ENCODE measurements around the gene SLC11A2. TPM values are rescaled to one million over a fixed set of nuclear protein-coding genes. Genes with fewer than 3 reads are reported as not detected.

Gene SLC11A2
- total and polyA plus RNA-seq, 2 experiments from 2014 or later = 44.3 to 63.8 TPM

- no peaks in the 10 kb centered on the region for H3K36me3 ChIP-seq (replicated peaks; ENCODE audit: insufficient read depth, low read depth)
- TF ChIP-seq EZH2 (IDR thresholded peaks at IDR 0.05; ENCODE audit: borderline replicate concordance) = no peak
- TF ChIP-seq, protein P1, sequence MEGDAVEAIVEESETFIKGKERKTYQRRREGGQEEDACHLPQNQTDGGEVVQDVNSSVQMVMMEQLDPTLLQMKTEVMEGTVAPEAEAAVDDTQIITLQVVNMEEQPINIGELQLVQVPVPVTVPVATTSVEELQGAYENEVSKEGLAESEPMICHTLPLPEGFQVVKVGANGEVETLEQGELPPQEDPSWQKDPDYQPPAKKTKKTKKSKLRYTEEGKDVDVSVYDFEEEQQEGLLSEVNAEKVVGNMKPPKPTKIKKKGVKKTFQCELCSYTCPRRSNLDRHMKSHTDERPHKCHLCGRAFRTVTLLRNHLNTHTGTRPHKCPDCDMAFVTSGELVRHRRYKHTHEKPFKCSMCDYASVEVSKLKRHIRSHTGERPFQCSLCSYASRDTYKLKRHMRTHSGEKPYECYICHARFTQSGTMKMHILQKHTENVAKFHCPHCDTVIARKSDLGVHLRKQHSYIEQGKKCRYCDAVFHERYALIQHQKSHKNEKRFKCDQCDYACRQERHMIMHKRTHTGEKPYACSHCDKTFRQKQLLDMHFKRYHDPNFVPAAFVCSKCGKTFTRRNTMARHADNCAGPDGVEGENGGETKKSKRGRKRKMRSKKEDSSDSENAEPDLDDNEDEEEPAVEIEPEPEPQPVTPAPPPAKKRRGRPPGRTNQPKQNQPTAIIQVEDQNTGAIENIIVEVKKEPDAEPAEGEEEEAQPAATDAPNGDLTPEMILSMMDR (IDR thresholded peaks at IDR 0.05; ENCODE audit: poor library complexity) = peak; percentile 49
- peak overlapping the region; percentile 57 for H3K27ac ChIP-seq
- H3K9me2 ChIP-seq (replicated peaks; ENCODE audit: insufficient read depth) = no peaks in the 10 kb centered on the region
- no peaks in the 10 kb centered on the region for H4K20me1 ChIP-seq (ENCODE audit: insufficient read depth, poor library complexity, severe bottlenecking)
- WGBS (ENCODE audit: low lambda C conversion rate, missing lambda C conversion rate) = 18% methylated on average over 9 of the region's 9 CpGs
- peaks cover 18% of the 10 kb centered on the region for H3K79me2 ChIP-seq
- no peaks in the 10 kb centered on the region for H3K27me3 ChIP-seq
- H3K4me1 ChIP-seq (ENCODE audit: insufficient read depth) = peaks cover 31% of the 10 kb centered on the region
- DNase-seq (ENCODE audit: low spot score) = peak; percentile 75
- no peaks in the 10 kb centered on the region for H3K9me3 ChIP-seq (ENCODE audit: low read depth)
- no peak overlapping the region for H3K4me3 ChIP-seq
- peak overlapping the region; percentile 64 for H3K4me2 ChIP-seq
- peak overlapping the region; percentile 29 for H2AFZ ChIP-seq
Measured at GRCh38 chr12:51028126-51028812, 2.1 kb upstream of the SLC11A2 start.

DNA sequence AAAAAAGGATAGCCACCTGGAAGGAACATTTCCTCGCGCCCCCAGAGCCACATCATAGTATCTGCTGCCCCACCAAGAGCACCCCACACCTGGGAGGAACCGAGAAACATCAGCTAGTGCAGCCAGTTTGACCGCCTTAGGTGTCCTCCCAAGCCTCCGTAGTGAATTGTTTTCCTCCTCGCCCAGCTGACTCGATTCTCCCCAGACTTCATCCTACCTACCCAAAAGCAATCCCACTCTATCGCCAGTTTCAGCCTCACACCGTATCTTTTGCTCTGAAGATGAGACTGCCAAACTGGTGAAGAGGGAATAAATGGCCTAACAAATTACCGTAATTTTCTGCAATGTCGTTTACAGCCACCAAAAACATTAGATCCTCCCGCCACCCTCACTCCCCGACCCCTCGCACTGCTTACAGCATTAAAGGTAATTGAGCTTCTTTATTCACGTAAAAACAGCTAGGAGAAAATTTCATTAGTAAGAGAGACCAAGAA, 1.2 kb upstream of the SLC11A2 start:
- H3K4me2 ChIP-seq = peak overlapping the region; percentile 64

GRCh38 chr12:51025338-51025835, 797 bp downstream of the SLC11A2 start:
- no peaks in the 10 kb centered on the region for H3K36me3 ChIP-seq (replicated peaks; ENCODE audit: insufficient read depth, low read depth)
- H3K4me2 ChIP-seq = peak overlapping the region; percentile 88
- H3K27me3 ChIP-seq = no peaks in the 10 kb centered on the region
- peak overlapping the region; percentile 67 for H2AFZ ChIP-seq
- DNase-seq (ENCODE audit: low spot score) = no peak
- peak overlapping the region; percentile 99 for H3K27ac ChIP-seq
- peaks cover 45% of the 10 kb centered on the region for H3K4me1 ChIP-seq (ENCODE audit: insufficient read depth)
- H4K20me1 ChIP-seq (ENCODE audit: insufficient read depth, poor library complexity, severe bottlenecking) = no peaks in the 10 kb centered on the region
- WGBS (ENCODE audit: low lambda C conversion rate, missing lambda C conversion rate) = 4% methylated on average over 9 of the region's 9 CpGs
- no peaks in the 10 kb centered on the region for H3K9me3 ChIP-seq (ENCODE audit: low read depth)
- H3K9me2 ChIP-seq (replicated peaks; ENCODE audit: insufficient read depth) = no peaks in the 10 kb centered on the region
- TF ChIP-seq, protein P1 (IDR thresholded peaks at IDR 0.05; ENCODE audit: poor library complexity) = no peak
- no peak for TF ChIP-seq EZH2 (IDR thresholded peaks at IDR 0.05; ENCODE audit: borderline replicate concordance)
- no peak for TF ChIP-seq EZH2phosphoT487 (IDR thresholded peaks at IDR 0.05; ENCODE audit: low read depth, severe bottlenecking, unreplicated experiment)
- H3K79me2 ChIP-seq = peaks cover 47% of the 10 kb centered on the region
- H3K4me3 ChIP-seq = peak overlapping the region; percentile 76

More for the DNA sequence above, 1.2 kb upstream of the SLC11A2 start:
- no peak overlapping the region for H3K4me3 ChIP-seq
- TF ChIP-seq, protein P1 (IDR thresholded peaks at IDR 0.05; ENCODE audit: poor library complexity) = no peak
- TF ChIP-seq EZH2phosphoT487 (IDR thresholded peaks at IDR 0.05; ENCODE audit: low read depth, severe bottlenecking, unreplicated experiment) = no peak
- no peak for TF ChIP-seq EZH2 (IDR thresholded peaks at IDR 0.05; ENCODE audit: borderline replicate concordance)
- 89% methylated on average over 15 of the region's 15 CpGs for WGBS (ENCODE audit: low lambda C conversion rate, missing lambda C conversion rate)
- H3K4me1 ChIP-seq (ENCODE audit: insufficient read depth) = peaks cover 37% of the 10 kb centered on the region
- no peaks in the 10 kb centered on the region for H3K9me3 ChIP-seq (ENCODE audit: low read depth)
- H4K20me1 ChIP-seq (ENCODE audit: insufficient read depth, poor library complexity, severe bottlenecking) = no peaks in the 10 kb centered on the region
- DNase-seq (ENCODE audit: low spot score) = no peak
- no peaks in the 10 kb centered on the region for H3K9me2 ChIP-seq (replicated peaks; ENCODE audit: insufficient read depth)
- H2AFZ ChIP-seq = no peak overlapping the region
- H3K79me2 ChIP-seq = peaks cover 27% of the 10 kb centered on the region
- no peaks in the 10 kb centered on the region for H3K36me3 ChIP-seq (replicated peaks; ENCODE audit: insufficient read depth, low read depth)
- no peaks in the 10 kb centered on the region for H3K27me3 ChIP-seq
- peak overlapping the region; percentile 57 for H3K27ac ChIP-seq
